GM18511 (cell line): ENCODE results near the gene TMEM131L.
A peak's percentile ranks its signal among the peaks of the same experiment; 100 is the strongest.

Source experiments
- ATAC-seq: cut with Tn5 transposase; IDR thresholded peaks from one replicate; pipeline ENCODE4 v1.9.1; 2021; ENCODE audit warnings: mild to moderate bottlenecking, moderate library complexity; ENCODE audit not compliant: unreplicated experiment

The TMEM131L gene

DNA sequence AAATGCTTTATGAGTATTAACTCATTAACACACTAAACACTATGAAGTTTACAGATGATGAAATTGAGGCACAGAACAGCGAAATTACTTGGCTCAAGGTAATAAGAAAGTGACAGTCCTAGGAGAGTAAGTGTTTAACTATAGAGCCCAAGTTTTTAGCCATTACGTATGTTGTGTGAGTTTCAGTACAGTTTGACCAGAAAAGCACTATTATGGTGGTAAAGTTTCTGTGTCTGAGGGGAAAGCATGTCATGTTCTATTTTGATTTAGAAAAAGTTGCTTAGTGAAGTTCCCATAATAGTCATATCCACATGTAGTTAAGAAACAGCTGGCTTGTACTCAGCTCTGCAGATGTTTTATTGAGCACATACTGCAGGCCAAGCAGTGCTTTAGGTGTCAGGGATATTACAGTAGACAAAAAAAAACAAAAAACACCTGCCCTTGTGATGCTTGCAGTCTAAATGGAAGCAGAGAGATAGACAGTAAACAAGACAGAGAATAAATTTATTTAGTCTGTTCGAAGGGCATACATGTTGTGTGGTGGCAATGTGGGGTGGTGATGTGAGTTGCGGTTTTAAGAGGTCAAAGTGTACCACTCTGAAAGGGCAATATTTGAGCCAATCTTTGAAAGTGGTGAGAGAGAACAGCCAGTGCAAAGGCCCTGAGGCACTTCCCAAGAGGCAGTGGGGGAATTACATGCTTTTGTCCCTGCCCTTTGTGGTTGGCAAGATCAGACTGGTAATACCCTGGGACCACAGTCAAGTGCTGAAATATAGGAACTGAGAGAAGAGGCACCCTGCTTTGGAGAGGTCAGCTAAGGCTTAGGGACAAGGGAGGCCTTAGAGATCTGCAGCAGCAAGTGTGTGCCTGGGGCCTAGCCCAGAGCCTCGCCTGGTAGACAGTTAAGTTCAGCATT lies 6.2 kb downstream of the TMEM131L start:
- ATAC-seq, result peak; percentile 44

DNA sequence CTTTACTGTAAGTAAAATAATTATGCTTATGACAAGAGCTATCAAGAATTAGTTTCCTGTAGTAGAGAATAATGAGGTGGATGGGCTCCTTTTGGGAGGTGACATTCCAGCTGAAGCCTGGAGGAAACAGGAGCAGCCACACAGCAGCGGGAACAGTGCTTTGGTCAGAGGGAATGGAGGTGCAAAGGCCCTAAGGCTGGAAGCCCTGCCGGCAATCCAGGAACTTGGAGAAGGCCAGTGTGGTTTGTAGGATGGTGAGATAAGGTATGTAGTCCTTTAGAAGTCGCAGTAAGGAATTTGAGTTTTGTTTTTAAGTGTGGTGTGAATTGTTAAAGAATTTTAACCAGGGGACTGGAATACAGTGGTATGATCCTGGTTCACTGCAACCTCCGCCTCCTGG lies 8.1 kb downstream of the TMEM131L start:
- ATAC-seq, result no peak

DNA sequence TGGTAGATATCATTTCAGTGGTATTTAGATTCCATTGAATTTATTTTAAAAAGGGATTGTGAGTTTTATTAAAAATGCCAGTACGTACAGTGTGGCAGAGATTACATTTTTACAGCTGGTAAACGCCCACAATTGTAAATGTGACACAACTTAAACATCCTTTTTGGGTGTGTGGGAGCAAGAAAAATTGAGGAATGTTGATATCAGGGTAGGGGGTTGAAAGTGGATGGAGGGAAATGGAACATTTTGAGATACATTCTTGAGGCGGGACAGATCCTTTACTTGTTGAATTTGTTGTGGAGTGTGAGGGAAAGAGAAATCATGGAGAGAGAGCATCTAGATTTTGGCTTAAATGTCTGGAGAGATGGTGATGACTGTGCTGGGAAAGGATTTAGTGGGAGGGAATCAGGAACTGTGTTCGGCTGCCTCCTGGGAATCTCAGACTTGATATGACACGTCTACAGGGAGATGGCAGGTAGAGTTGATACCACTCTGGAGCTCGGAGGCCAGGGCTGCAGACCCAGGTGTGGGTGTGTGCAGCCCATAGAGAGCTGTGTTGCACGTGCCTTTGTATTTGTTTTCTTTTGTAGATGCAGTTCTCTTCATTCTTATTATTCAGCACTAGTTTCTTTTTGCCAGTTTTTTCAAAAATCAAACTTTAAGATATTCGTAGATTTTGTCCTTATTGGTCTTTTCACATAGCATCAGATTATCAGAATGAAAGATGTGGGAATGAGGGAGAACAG lies 10.8 kb downstream of the TMEM131L start:
- ATAC-seq, result no peak

- no peak for ATAC-seq
Measured at GRCh38 chr4:153479101-153479500, 12.9 kb downstream of the TMEM131L start.

- ATAC-seq, result peak; percentile 38
Measured at GRCh38 chr4:153480704-153481103, 14.5 kb downstream of the TMEM131L start.

- ATAC-seq, result no peak
Measured at GRCh38 chr4:153481478-153481877, 15.3 kb downstream of the TMEM131L start.

- no peak for ATAC-seq
Measured at GRCh38 chr4:153483432-153484418, 17.6 kb downstream of the TMEM131L start.

GRCh38 chr4:153485359-153485758 lies 19.2 kb downstream of the TMEM131L start:
- ATAC-seq, result no peak

DNA sequence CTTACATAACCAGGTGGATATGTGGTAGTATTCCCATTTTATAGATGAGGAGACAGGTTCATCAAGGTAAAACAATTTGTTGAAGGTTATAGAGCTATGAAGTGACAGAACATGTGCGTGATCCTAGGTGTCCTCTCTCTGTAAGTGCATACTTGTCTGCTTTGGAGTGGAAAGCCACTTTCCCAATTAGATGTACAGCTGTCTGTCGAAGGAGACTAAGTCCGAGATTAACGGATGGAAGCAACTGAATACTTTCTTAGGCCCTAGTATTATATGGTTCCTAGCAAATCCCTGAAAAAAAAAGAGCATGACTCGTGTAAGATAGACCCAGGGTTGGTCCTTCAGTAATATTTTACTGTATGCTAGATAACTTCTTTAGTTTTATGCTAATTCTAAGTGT lies 19.7 kb downstream of the TMEM131L start:
- ATAC-seq, result no peak

GRCh38 chr4:153486281-153487151 lies 20.4 kb downstream of the TMEM131L start:
- no peak for ATAC-seq

DNA sequence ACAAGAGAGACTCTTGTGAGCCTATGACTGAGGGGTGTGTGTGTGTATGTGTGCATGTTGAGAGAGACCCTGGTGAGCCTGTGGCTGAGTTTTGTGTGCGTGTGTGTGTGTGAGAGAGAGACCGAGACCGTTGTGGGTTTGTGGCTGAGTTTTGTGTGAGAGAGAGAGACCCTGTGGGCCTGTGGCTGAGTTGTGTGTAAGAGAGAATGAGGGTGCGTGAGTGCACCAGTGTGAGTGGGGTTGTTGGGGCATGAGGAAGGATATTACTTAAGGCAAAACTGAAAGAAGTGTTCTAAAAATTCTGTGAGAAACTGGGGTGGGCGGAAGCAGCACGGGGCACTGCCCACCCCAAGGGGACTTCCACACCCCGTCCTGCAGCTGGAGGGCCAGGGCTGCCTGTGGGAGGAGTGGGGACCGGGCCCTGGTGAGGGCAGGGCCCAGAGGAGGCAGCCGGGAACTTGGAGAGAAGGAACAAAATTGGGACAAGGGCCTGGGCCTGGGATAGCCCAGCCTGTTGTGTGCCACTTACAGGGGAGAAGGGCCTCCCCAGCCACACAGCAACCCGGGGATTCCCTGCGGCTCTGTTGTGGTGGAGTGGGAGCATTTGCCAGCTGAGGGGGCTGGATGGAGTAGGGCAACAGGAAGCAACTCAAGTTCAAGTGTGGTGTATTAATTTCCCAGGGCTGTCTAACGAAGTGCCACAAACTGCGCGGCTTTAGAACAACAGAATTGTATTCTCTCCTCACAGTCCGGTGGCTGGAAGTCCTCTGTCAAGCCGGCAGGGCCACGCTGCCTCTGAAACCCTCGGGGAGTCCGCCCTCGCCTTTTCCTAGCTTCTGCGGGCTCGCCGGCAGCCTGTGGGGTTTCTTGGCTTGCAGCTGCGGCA lies 22.1 kb downstream of the TMEM131L start:
- ATAC-seq, result peak; percentile 60

DNA sequence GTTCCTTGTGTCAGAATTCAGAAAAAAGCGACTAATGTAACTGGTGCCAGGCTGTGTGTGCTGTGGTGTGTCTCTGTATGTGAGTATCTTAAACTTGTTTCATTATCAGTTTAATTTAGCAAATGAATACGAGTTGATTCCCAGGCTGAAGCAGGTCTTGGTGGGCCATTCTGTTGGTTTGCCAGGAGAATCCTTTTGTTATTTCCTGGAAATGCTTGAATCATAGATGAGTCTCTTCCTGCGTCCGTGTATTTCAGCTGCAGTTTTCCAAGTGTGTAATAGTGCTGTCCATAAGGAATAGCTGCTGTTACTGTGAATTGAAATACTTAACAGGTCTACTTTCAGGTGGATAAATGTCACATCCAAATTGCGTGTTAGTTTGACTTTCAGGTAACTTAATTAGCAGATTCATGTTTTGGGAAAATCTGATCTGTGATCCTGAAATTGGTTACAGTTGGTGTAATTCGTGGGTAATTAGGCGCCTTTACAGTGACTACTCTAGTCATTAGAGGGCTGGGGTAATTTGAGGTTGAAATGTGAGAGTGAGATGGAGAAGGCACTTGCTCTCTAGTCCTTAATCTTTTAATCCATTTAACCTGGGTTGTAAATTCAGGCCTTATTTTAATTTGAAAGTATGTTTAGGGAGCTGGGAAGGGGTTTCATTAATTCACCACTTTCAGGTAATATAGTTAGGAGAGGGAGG lies 23.8 kb downstream of the TMEM131L start:
- ATAC-seq, result no peak

DNA sequence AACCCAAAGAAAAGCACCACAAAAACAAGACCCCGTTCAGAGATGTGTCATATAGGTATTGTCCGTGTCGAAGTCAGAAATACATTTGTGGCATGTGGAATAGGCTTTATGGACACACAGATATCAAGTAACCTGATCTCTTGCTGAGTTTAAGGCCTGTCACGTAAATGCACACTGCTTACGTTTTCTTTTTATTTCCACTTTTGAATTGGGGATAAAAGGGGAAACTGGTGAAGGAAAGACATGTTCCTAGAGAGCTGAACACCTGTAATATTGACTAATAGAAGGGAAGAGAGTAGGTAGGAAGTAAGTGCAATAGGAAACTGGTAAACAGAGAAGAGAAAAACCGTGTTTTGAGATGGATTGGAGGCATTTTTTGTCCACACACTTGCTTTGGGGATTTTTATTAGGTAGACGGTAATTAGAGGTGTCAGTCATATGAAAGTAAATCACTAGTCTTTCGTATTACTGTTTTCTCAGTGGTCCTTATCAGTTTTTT lies 24.9 kb downstream of the TMEM131L start:
- ATAC-seq, result no peak

- ATAC-seq, result no peak
Measured at GRCh38 chr4:153494562-153494961, 28.4 kb downstream of the TMEM131L start.

GRCh38 chr4:153495480-153496193 lies 29.5 kb downstream of the TMEM131L start:
- no peak for ATAC-seq

GRCh38 chr4:153497091-153497531 lies 31.0 kb downstream of the TMEM131L start:
- peak; percentile 56 for ATAC-seq
